Ovary (tissue), 3 donors: Measurements from ENCODE around the gene PER2.

Experiments used
- CTCF ChIP-seq, 3 donors: fragments of 450-650 bp in 2 of 3; fragments of 200-600 bp in 1 of 3; IDR thresholded peaks; one replicate each; pipeline versions ENCODE4 v1.5.1 to v1.8.0; 2016 to 2022; ENCODE audit warnings: antibody characterized with exemption in 3 of 3, mild to moderate bottlenecking in 1 of 3
- EP300 ChIP-seq: sonication (generic); formaldehyde crosslinking; IDR thresholded peaks from one replicate; pipeline ENCODE4 v1.6.1; 2017; ENCODE audit warnings: antibody characterized with exemption
- POLR2A ChIP-seq: fragments of 450-650 bp; IDR thresholded peaks from one replicate; pipeline ENCODE4 v1.6.1; 2017; ENCODE audit warnings: antibody characterized with exemption, mild to moderate bottlenecking, moderate library complexity
- donor health status: DM: no; HTN: no; CAD: no.

DNA sequence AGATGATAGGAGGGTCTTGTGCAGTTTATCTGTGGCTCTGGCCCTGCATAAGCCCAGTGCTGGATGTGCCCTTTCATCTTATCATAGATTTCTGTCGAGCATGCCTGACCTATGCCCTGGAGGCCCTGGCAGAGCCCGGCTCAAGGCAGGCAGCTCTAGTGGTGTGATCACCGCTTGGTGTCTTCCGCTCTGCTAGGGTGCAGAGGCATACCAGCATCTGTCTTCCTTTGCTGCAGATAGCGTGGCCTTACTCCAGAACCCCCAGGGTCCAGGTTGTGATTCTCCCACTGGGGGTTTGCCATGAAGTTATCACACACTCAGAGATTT lies 18.2 kb upstream of the PER2 start:
- TF ChIP-seq EP300 (no peak), CTCF (IDR thresholded peaks at IDR 0.05) (no peak), POLR2A (no peak)
